ENCODE data around the gene RAPGEF4. TPM values are rescaled to one million over a fixed set of nuclear protein-coding genes. Genes with fewer than 3 reads are reported as not detected.

Gene RAPGEF4
- total RNA-seq, 1 donor from 2014 or later, result 21.8 TPM

GRCh38 chr2:172972005-172972619 is 236.5 kb downstream of the RAPGEF4 start:
- no peaks in the 10 kb centered on the region for H3K9me3 ChIP-seq
- no peaks in the 10 kb centered on the region for H3K36me3 ChIP-seq
- peak; percentile 89 for TF ChIP-seq CTCF (IDR thresholded peaks at IDR 0.05)
- peak; percentile 68 for DNase-seq
- intact Hi-C loops (cut with DNase I), result no loop called here
- H3K27ac ChIP-seq, result no peak overlapping the region
- peaks cover 20% of the 10 kb centered on the region for H3K4me1 ChIP-seq
- H3K4me3 ChIP-seq, result no peak overlapping the region
- no peaks in the 10 kb centered on the region for H3K27me3 ChIP-seq
- ATAC-seq, result peak; percentile 88

- ATAC-seq (no peak), DNase-seq (no peak)
- no peak overlapping the region for H3K27ac ChIP-seq
- H3K4me3 ChIP-seq, result no peak overlapping the region
- TF ChIP-seq CTCF (IDR thresholded peaks at IDR 0.05), result no peak
- H3K27me3 ChIP-seq, result no peaks in the 10 kb centered on the region
- H3K4me1 ChIP-seq, result peaks cover 7% of the 10 kb centered on the region
- intact Hi-C loops (cut with DNase I), result no loop called here
- no peaks in the 10 kb centered on the region for H3K9me3 ChIP-seq
- H3K36me3 ChIP-seq, result no peaks in the 10 kb centered on the region
These were observed 239.1 kb downstream of the RAPGEF4 start for GRCh38 chr2:172974762-172975161.

GRCh38 chr2:172976116-172976515 is 240.5 kb downstream of the RAPGEF4 start:
- Histone ChIP-seq H3K27me3 (no peaks in the 10 kb centered on the region), H3K9me3 (no peaks in the 10 kb centered on the region), H3K4me3 (no peak overlapping the region), H3K4me1 (peaks cover 7% of the 10 kb centered on the region), H3K27ac (no peak overlapping the region), H3K36me3 (no peaks in the 10 kb centered on the region)
- intact Hi-C loops (cut with DNase I), result no loop called here
- no peak for DNase-seq
- peak; percentile 73 for ATAC-seq
- no peak for TF ChIP-seq CTCF (IDR thresholded peaks at IDR 0.05)

- H3K4me1 ChIP-seq, result peaks cover 7% of the 10 kb centered on the region
- H3K27me3 ChIP-seq, result no peaks in the 10 kb centered on the region
- H3K9me3 ChIP-seq, result no peaks in the 10 kb centered on the region
- intact Hi-C loops (cut with DNase I), result no loop called here
- H3K4me3 ChIP-seq, result no peak overlapping the region
- no peak for DNase-seq
- ATAC-seq, result no peak
- TF ChIP-seq CTCF (IDR thresholded peaks at IDR 0.05), result no peak
- no peaks in the 10 kb centered on the region for H3K36me3 ChIP-seq
- H3K27ac ChIP-seq, result no peak overlapping the region
These were observed 241.2 kb downstream of the RAPGEF4 start for GRCh38 chr2:172976816-172977215.

- Histone ChIP-seq H3K36me3 (no peaks in the 10 kb centered on the region), H3K9me3 (no peaks in the 10 kb centered on the region), H3K27ac (no peak overlapping the region), H3K4me3 (no peak overlapping the region), H3K27me3 (no peaks in the 10 kb centered on the region), H3K4me1 (peaks cover 7% of the 10 kb centered on the region)
- DNase-seq (no peak), ATAC-seq (no peak)
- no peak for TF ChIP-seq CTCF (IDR thresholded peaks at IDR 0.05)
- intact Hi-C loops (cut with DNase I), result no loop called here
These were observed 241.8 kb downstream of the RAPGEF4 start for GRCh38 chr2:172977270-172978062.

All from upper lobe of right lung (tissue), 1 donor.